GM12872 (cell line): ENCODE measurements around the gene FLYWCH2.
A peak's percentile ranks its signal among the peaks of the same experiment; 100 is the strongest.

Experiments used
- TF ChIP-seq, protein P1 (sequence below): IDR thresholded peaks from 3 replicates; pipeline ENCODE4 v1.5.1; 2011; ENCODE audit warnings: low read depth, mild to moderate bottlenecking, low read length, moderate library complexity; ENCODE audit not compliant: insufficient read depth

The FLYWCH2 gene, protein sequence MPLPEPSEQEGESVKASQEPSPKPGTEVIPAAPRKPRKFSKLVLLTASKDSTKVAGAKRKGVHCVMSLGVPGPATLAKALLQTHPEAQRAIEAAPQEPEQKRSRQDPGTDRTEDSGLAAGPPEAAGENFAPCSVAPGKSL

DNA sequence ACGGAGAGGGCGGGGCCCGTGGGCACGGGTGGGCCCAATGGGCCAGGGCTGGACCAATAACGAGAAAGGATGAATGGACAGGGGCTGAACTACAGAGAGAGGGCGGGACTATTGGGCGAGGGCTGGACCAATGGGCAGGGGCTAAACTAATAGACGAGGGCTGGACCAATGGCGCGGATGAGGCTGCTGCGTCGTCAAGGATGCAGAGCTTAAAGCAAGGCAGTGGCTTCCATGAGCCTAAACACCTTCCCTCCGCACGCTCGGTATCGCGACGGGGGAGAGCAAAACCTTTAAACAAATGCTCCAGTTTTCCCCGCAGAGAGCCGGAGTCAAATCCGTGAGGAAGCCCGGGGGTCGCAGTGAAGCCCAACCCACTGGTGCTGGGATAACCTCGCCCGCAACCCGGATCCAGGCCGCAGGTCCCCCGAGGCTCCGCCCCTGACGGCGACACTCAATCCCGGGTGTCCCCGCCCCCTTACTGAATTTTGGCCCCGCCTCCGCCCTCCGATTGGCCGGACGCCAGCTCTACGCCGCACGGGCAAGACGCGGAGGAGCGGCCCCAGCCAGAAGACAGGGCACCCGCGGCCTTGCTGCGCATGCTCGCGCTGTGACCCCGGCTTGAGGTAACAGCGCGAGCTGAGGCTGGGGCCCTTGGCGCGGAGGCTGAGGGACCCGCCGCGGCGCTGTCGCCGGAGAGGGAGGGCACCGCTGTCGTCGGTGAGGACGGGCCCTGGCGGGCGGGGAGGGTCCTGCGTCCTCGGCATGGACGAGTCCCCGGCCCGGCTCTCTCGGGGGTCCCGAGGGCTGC, at the start of gene FLYWCH2:
FLYWCH2 (plus strand) TSS at position 566 of the 808 bp plus-strand sequence. CDS start 13,235 bp downstream, outside the sequence.
- TF ChIP-seq, protein P1, sequence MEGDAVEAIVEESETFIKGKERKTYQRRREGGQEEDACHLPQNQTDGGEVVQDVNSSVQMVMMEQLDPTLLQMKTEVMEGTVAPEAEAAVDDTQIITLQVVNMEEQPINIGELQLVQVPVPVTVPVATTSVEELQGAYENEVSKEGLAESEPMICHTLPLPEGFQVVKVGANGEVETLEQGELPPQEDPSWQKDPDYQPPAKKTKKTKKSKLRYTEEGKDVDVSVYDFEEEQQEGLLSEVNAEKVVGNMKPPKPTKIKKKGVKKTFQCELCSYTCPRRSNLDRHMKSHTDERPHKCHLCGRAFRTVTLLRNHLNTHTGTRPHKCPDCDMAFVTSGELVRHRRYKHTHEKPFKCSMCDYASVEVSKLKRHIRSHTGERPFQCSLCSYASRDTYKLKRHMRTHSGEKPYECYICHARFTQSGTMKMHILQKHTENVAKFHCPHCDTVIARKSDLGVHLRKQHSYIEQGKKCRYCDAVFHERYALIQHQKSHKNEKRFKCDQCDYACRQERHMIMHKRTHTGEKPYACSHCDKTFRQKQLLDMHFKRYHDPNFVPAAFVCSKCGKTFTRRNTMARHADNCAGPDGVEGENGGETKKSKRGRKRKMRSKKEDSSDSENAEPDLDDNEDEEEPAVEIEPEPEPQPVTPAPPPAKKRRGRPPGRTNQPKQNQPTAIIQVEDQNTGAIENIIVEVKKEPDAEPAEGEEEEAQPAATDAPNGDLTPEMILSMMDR: 0 out of 3 replicates have a peak, but pooled peaks have one; percentile 15

DNA sequence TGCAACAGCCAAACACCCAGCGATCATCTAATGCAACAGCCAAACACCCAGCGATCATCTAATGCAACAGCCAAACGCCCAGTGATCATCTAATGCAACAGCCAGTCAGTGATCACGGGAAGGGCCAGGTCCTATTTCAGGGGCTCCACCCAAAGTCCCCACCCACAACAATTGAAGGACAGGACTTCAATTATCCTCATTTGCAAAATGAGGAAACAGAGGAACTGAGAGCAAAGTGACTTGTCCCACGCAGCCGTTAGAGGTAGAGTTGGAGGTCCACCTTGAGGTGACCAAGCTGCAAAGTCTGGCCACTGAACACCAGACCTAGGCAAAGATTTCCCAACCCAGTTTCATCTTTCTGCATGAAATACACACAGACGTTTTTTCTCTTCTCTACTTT, 49.2 kb upstream of the FLYWCH2 start:
- TF ChIP-seq, protein P1: no peak

DNA sequence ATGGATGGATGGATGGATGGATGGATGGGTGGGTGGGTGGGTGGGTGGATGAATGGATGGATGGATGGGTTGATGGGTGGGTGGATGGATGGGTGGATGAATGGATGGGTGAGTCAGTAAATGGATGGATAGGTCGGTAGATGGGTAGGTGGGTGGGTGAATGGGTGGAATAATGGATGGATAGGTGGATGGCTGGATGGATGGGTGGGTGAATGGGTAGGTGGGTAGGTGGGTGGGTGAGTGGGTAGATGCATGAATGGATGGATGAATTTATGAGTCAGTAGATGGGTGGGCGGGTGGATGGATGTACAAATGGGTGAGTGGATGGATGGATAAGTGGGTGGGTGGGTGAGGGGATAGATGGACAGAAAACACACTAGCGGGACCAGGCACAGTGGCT, 48.0 kb upstream of the FLYWCH2 start:
- TF ChIP-seq, protein P1: no peak

DNA sequence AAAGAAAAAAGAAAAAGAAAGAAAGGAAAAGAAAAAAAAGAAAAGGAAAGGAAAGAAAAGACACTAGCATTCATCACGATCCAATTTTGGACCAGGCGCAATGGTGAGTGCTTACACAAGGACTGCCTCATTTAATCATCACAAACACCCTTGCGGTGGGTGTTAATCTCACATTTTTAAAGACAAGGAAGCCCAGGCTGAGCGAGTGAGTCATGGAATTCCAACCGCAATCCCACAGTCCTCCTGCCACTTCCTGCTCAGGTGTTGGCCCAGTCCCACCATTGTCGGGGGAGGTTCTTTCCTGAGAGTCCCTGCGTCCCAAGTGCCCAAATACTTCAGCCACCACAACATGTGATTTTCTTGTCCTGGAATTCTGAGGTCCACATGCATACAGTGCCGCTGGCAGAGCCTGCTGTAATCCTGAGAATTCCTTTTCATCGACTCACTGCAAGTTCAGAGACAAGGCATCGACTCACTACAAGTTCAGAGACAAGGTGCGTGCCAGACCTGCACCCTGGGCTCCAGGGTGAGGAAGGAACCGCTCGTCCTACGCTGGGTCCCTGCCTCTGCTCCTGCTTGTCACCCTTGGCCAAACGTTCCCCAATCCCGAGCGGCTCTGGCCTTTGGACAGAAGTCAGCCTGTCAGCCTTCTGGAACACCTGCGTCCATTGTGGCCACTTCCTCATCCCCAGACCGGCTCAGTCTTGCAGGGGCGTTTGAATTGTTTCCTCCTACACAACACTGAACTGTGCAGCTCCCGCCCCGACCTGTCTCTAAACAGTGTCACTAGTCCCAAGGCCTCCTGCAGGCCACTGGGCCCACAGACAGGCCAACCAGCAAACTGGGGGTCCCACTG, 47.1 kb upstream of the FLYWCH2 start:
- TF ChIP-seq, protein P1: no peak

DNA sequence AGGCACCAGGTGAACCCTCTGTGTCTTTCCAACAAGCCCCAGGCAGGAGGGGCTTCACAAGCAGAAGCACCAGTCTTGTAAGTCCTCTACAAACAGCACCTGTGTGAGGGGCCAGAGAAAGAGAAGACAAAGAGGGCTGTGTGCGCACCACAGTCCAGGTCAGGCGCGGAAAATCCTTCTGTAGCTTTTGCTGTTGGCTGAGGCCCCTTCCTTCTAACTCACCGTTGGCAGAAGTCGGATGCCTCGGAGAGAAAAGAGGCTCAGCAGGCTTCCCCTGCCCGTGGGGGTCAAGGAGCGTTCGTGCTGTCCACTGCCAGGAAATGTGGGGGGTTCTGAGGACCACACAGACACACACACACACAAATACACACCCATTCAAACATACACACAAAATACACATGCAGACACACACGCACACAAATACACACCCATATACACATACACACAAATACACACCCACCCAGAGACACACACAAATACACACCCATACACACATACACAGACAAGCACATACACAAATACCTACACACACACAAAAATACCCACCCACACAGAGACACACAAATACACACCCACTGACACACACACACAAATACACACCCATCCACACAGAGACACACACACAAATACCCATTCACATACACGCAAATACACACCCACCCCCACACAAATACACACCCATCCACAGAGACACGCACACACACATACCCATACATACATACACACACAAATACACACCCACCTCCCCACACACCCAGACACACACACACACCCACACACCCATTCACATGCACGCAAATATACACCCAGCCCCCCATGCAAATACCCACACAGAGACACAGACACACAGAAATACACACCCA, 46.1 kb upstream of the FLYWCH2 start:
- TF ChIP-seq, protein P1: no peak

DNA sequence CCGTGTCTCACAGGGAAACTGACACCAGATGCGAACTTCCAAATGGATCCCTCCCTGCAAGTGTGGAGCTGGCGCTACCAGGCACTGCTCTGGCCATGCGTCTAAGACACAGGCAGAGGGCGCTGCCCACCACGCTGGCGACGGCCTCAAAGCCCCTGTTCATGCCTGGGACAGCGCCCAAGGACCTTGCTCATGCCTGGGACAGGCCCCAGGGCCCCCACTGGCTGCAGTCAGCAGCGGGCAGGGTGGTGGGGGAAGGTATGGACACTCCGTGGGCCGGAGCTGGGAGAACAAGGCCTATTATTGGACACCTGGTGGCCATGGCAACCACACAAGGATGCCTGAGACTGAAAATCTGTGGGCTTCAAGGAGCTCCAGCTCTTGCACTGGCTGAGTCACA, 44.1 kb upstream of the FLYWCH2 start:
- TF ChIP-seq, protein P1: peak; percentile 79
